Ovary (tissue), 3 donors: ENCODE data around the gene KCNMA1.

Source experiments
- CTCF ChIP-seq, 3 donors: fragments of 450-650 bp in 2 of 3; fragments of 200-600 bp in 1 of 3; IDR thresholded peaks; one replicate each; pipeline versions ENCODE4 v1.5.1 to v1.8.0; 2016 to 2022; ENCODE audit warnings: antibody characterized with exemption in 3 of 3, mild to moderate bottlenecking in 1 of 3
- EP300 ChIP-seq: sonication (generic); formaldehyde crosslinking; IDR thresholded peaks from one replicate; pipeline ENCODE4 v1.6.1; 2017; ENCODE audit warnings: antibody characterized with exemption
- POLR2A ChIP-seq: fragments of 450-650 bp; IDR thresholded peaks from one replicate; pipeline ENCODE4 v1.6.1; 2017; ENCODE audit warnings: antibody characterized with exemption, mild to moderate bottlenecking, moderate library complexity
- donor health status: DM: no; HTN: no; CAD: no.

- TF ChIP-seq POLR2A (no peak), CTCF (IDR thresholded peaks at IDR 0.05) (no peak), EP300 (no peak)
These were observed 564.6 kb downstream of the KCNMA1 start for GRCh38 chr10:77072836-77073662.
